Gastrocnemius medialis (tissue), 4 donors: ENCODE measurements around the gene TGFBR1. TPM values are rescaled to one million over a fixed set of nuclear protein-coding genes. Genes with fewer than 3 reads are reported as not detected.

ENCODE experiments used
- ATAC-seq, 2 donors: fragments of 150-250 bp; one replicate each; pipeline ENCODE4 v1.9.1; 2016
- DNase-seq, 2 donors: peaks; one replicate each; pipeline ENCODE4 v3.0.0-alpha.2; 2019
- H3K27ac ChIP-seq, 4 donors: fragments of 200-600 bp; sonication (generic); 1 replicate in 1 of 4; 2 replicates in 3 of 4; pipeline ENCODE4 v1.5.1; 2016 to 2018; ENCODE audit warnings: mild to moderate bottlenecking in 2 of 4, moderate library complexity in 1 of 4
- H3K27me3 ChIP-seq, 3 donors: fragments of 200-600 bp; sonication (generic) in 2 of 3; 1 replicate in 1 of 3; 2 replicates in 2 of 3; pipeline versions ENCODE4 v1.5.1 to v1.6.0; 2016 to 2019; ENCODE audit warnings: mild to moderate bottlenecking in 1 of 3, moderate library complexity in 1 of 3
- H3K36me3 ChIP-seq, 2 donors: fragments of 200-600 bp; sonication (generic) in 1 of 2; one replicate each; pipeline ENCODE4 v1.5.1; 2017 to 2018
- H3K4me1 ChIP-seq, 2 donors: fragments of 200-600 bp; sonication (generic) in 1 of 2; one replicate each; pipeline ENCODE4 v1.5.1; 2016 to 2017; ENCODE audit warnings: mild to moderate bottlenecking in 2 of 2
- H3K4me3 ChIP-seq, 4 donors: fragments of 200-600 bp; sonication (generic) in 3 of 4; 1 replicate in 1 of 4; 2 replicates in 3 of 4; pipeline ENCODE4 v1.5.1; 2016 to 2019; ENCODE audit warnings: mild to moderate bottlenecking in 2 of 4
- H3K9me3 ChIP-seq, 3 donors: fragments of 200-600 bp; sonication (generic) in 2 of 3; 1 replicate in 1 of 3; 2 replicates in 2 of 3; pipeline ENCODE4 v1.5.1; 2016 to 2019
- POLR2A ChIP-seq, 2 donors: fragments of 450-650 bp; IDR thresholded peaks; one replicate each; pipeline ENCODE4 v1.6.1; 2017; ENCODE audit warnings: antibody characterized with exemption in 2 of 2, mild to moderate bottlenecking in 2 of 2, moderate library complexity in 2 of 2
- in situ Hi-C, 4 donors: fragments of 200-750 bp; cut with MboI; loops; one replicate each; pipeline versions ENCODE4 v1.15.0 to v1.8.0; 2017; ENCODE audit warnings: low sequenced_read_pairs in 4 of 4
- intact Hi-C: fragments of 100-400 bp; cut with DNase I; formaldehyde crosslinking; loops from one replicate; pipeline ENCODE4 v1.15.1; 2023; ENCODE audit warnings: low total_unique reads
- total RNA-seq, 4 donors: library from RNA; depleted of rRNA; stranded (reverse); fragments of >200 nt; gene quantifications; one replicate each; pipeline versions ENCODE4 v1.1.0 to v1.2.3, GENCODE V29; 2016
- TF ChIP-seq, protein P1 (sequence below), 5 experiments: fragments of 450-650 bp in 3 of 5; fragments of 200-600 bp in 2 of 5; sonication (generic) in 2 of 5; IDR thresholded peaks in 4 of 5; conservative IDR thresholded peaks in 1 of 5; 1 replicate in 4 of 5; 2 replicates in 1 of 5; pipeline ENCODE4 v1.5.1; 2016 to 2019; ENCODE audit warnings: antibody characterized with exemption in 5 of 5, mild to moderate bottlenecking in 3 of 5, moderate library complexity in 3 of 5

Gene TGFBR1
- total RNA-seq, 4 donors from 2014 or later: 13.5 to 19.0 (median 14.3) TPM

DNA sequence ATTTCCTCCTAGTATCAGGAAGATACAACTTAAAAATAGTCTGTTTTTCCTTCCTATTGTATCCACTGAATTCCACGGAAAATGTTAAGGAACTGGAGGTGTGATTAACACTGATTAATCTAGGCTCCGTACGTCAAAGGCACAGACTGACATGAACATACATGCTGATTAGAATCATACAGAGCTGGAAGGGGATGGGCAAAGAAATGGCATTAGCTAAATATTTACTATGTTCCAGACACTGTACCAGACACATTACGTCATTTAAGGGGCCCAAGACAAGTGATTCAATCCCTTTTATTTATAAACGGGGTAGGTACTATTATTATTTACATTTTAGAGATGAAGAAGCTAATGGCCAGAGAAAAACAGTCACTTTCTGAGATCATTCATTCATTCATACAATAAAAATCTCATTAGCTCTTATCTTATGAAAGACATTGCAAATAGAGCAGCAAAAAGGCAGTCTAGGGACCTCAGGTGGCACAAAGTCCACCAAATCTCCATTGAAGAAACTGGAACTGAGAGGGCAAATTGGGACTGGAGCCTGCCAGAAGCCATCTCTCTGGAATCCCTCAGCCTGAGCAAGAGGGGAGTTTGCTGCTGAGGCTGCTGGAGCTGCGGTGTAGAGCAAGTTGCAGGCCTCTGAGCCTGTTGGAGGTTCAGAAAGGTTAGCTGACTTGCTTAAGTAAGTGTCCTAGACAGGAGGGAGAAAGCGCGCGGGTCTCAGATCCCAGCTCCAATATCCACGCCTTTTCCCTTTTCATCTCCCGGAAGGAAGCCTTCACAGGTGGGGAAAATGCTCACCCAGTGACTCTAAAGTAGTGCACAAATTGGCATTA, 1.6 kb upstream of the TGFBR1 start:
- intact Hi-C loops: loop anchor here (10.0 kb wide), 3 partner anchors 252 to 712 kb away; partner anchors contain the start of gene ANKS6
- ATAC-seq: no peak
- Histone ChIP-seq H3K4me1 (peaks cover 31 to 36% of the 10 kb centered on the region in 2 donors), H3K27ac (peak overlapping the region; percentile 80 to 90 (median 88)), H3K36me3 (no peaks in the 10 kb centered on the region), H3K9me3 (no peaks in the 10 kb centered on the region), H3K27me3 (no peaks in the 10 kb centered on the region), H3K4me3 (peak overlapping the region in 1 of 4 donors; percentile 86)
- DNase-seq: no peak
- in situ Hi-C loops: no loop called here
- TF ChIP-seq, protein P1, sequence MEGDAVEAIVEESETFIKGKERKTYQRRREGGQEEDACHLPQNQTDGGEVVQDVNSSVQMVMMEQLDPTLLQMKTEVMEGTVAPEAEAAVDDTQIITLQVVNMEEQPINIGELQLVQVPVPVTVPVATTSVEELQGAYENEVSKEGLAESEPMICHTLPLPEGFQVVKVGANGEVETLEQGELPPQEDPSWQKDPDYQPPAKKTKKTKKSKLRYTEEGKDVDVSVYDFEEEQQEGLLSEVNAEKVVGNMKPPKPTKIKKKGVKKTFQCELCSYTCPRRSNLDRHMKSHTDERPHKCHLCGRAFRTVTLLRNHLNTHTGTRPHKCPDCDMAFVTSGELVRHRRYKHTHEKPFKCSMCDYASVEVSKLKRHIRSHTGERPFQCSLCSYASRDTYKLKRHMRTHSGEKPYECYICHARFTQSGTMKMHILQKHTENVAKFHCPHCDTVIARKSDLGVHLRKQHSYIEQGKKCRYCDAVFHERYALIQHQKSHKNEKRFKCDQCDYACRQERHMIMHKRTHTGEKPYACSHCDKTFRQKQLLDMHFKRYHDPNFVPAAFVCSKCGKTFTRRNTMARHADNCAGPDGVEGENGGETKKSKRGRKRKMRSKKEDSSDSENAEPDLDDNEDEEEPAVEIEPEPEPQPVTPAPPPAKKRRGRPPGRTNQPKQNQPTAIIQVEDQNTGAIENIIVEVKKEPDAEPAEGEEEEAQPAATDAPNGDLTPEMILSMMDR (IDR thresholded peaks at IDR 0.05 in 4 of 5, conservative IDR thresholded peaks at IDR 0.05 in 1 of 5): no peak

DNA sequence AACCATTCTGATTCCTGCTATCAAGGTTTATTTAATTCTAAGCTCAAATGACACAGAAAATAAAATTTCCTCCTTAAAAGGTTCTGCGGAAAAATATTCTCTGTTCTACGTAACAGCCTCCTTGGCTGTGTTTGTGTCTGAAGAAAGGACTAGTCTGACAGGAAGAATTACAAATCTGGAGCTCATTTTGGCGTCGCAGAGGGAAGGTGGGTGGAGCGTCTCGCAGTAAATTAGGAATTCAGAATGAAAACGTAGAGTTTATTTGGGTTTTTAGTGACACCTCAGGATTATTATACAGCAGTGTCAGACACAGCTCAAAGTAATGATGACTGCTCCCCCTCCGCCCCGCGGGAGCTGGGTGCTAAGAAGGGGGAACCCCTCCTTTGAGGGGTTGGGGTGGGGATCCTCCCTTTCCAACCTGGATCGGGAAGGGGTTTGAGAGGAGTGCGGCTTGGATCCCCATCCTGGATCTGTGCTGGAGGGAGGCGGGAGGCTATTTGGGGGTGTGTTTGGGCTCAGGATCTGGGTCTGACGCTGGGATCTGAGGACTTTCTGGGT, 933 bp upstream of the TGFBR1 start:
- no peaks in the 10 kb centered on the region for H3K27me3 ChIP-seq
- H3K4me3 ChIP-seq: peak overlapping the region; percentile 73 to 86 (median 85)
- peak in 1 of 2 donors; percentile 2 for ATAC-seq
- H3K4me1 ChIP-seq: peaks cover 38 to 43% of the 10 kb centered on the region in 2 donors
- no peaks in the 10 kb centered on the region for H3K36me3 ChIP-seq
- TF ChIP-seq, protein P1 (IDR thresholded peaks at IDR 0.05 in 4 of 5, conservative IDR thresholded peaks at IDR 0.05 in 1 of 5): no peak
- TF ChIP-seq POLR2A (IDR thresholded peaks at IDR 0.05): no peak
- DNase-seq: no peak
- in situ Hi-C loops (no loop called here), intact Hi-C loops (loop anchor here (2.0 to 10.0 kb wide), 4 partner anchors 37 to 711 kb away; partner anchors contain the start of gene ANKS6)
- no peaks in the 10 kb centered on the region for H3K9me3 ChIP-seq
- H3K27ac ChIP-seq: peak overlapping the region; percentile 80 to 90 (median 88)

DNA sequence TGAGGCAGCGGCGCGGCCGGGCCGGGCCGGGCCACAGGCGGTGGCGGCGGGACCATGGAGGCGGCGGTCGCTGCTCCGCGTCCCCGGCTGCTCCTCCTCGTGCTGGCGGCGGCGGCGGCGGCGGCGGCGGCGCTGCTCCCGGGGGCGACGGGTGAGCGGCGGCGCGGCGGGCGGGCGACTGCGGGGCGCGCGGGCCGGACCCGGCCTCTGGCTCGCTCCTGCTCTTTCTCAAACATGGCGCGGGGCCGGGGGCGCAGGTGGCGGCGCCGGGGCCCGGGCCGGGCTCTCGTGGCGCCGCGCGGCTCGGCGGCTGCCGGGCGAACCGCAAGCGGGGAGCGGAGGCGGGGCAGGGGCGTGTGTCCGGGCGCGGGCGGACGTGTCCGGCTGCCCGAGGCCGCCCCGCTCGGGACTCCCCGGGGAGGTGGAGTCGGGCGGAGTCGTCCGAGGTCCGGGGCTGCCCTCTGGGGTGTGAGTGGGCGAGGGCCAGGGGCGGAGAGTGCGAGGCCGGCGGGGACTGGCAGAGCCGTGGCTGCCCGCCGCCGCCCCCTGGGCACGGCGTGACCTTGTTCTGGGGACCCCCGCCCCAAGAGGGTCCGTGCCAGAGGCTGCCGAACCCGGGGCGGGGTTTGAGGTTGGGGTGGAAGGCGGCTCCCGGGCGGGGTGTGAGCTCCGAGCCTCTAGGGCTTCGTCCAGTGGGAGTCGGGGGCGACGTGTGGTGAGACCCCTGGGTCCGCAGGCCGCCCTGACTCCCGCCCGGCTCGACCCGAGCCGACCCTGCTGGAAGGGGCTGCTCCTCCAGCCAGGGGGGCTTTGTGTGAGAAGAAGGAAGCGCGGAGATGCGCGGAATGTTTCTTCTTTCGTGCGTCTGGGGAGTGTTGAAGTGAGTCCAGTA, 485 bp downstream of the TGFBR1 start:
- Histone ChIP-seq H3K27me3 (no peaks in the 10 kb centered on the region), H3K4me3 (peak overlapping the region; percentile 73 to 97 (median 86)), H3K36me3 (no peaks in the 10 kb centered on the region), H3K4me1 (peaks cover 39 to 57% of the 10 kb centered on the region in 2 donors), H3K27ac (peak overlapping the region; percentile 80 to 91 (median 88)), H3K9me3 (no peaks in the 10 kb centered on the region)
- DNase-seq (peak; percentile 62 to 69), ATAC-seq (peak; percentile 58 to 76)
- intact Hi-C loops (loop anchor here (2.0 to 10.0 kb wide), 5 partner anchors 35 to 709 kb away; partner anchors contain the start of genes ALG2, ANKS6 and SEC61B), in situ Hi-C loops (no loop called here)
- TF ChIP-seq POLR2A (IDR thresholded peaks at IDR 0.05): no peak
- TF ChIP-seq, protein P1 (IDR thresholded peaks at IDR 0.05 in 4 of 5, conservative IDR thresholded peaks at IDR 0.05 in 1 of 5): no peak

DNA sequence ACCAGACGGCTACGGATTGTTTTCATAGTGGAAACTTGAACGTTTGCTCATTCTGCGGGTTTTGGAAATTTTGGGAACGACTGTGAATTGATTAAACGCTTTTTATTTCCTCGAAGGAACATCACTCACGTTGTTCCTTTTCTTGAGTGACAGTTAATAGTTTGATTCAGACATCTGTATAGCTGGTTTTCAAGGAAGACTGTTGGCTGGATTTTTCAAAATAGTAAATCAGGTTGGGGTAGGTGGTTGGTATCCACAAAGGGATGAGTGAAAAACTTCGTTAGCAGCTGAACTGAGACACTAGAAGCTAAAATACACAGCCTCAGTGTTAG, 1.1 kb downstream of the TGFBR1 start:
- H3K36me3 ChIP-seq: no peaks in the 10 kb centered on the region
- TF ChIP-seq, protein P1 (IDR thresholded peaks at IDR 0.05 in 4 of 5, conservative IDR thresholded peaks at IDR 0.05 in 1 of 5): no peak
- no peak for TF ChIP-seq POLR2A (IDR thresholded peaks at IDR 0.05)
- DNase-seq: no peak
- H3K4me3 ChIP-seq: peak overlapping the region; percentile 69 to 97 (median 86)
- in situ Hi-C loops (no loop called here), intact Hi-C loops (loop anchor here (5.0 to 10.0 kb wide), 4 partner anchors 116 to 709 kb away; partner anchors contain the start of genes ALG2, ANKS6 and SEC61B)
- peak overlapping the region; percentile 80 to 91 (median 88) for H3K27ac ChIP-seq
- H3K27me3 ChIP-seq: no peaks in the 10 kb centered on the region
- peaks cover 42 to 57% of the 10 kb centered on the region in 2 donors for H3K4me1 ChIP-seq
- no peaks in the 10 kb centered on the region for H3K9me3 ChIP-seq
- ATAC-seq: no peak
